NCI-H526 (cell line): ENCODE measurements around the gene ANXA9.
A peak's percentile ranks its signal among the peaks of the same experiment; 100 is the strongest.

Experiments
- DNase-seq, 2 experiments: peaks; one replicate each; lab custom pipeline; 2025; lab: John Stamatoyannopoulos, UW

ANXA9 gene

GRCh38 chr1:150974580-150975478 is 7.3 kb upstream of the ANXA9 start, which contains the start of gene CERS2:
Gene CERS2, minus strand, starts transcription at chr1:150974835. Its CDS starts 5,745 bp downstream, at chr1:150969090.
- peak; percentile 46 to 97 for DNase-seq

- DNase-seq, result no peak
Measured at GRCh38 chr1:150976401-150976821, 5.7 kb upstream of the ANXA9 start.

GRCh38 chr1:150976879-150977694 is 5.0 kb upstream of the ANXA9 start:
- peak; percentile 30 to 71 for DNase-seq

GRCh38 chr1:150979092-150980056 is 2.7 kb upstream of the ANXA9 start:
- peak; percentile 89 to 99 for DNase-seq

- DNase-seq, result peak; percentile 67 to 93
Measured at GRCh38 chr1:150981177-150981804, 801 bp upstream of the ANXA9 start.

GRCh38 chr1:150985179-150985825 is 3.2 kb downstream of the ANXA9 start:
- no peak for DNase-seq

GRCh38 chr1:150987924-150988323 is 5.8 kb downstream of the ANXA9 start:
- DNase-seq, result no peak

GRCh38 chr1:150992626-150993025 is 10.5 kb downstream of the ANXA9 start:
- DNase-seq, result no peak

GRCh38 chr1:150994248-150994647 is 12.2 kb downstream of the ANXA9 start:
- DNase-seq, result no peak

GRCh38 chr1:150995460-150995859 is 13.4 kb downstream of the ANXA9 start:
- no peak for DNase-seq

- DNase-seq, result peak; percentile 16 to 57
Measured at GRCh38 chr1:150995896-150996295, 13.8 kb downstream of the ANXA9 start.

GRCh38 chr1:150997126-150997872 is 15.2 kb downstream of the ANXA9 start:
- no peak for DNase-seq

- peak in 1 of 2 experiments; percentile 32 for DNase-seq
Measured at GRCh38 chr1:150997949-150998348, 15.9 kb downstream of the ANXA9 start.

- no peak for DNase-seq
Measured at GRCh38 chr1:150999051-150999674, 17.1 kb downstream of the ANXA9 start.

- no peak for DNase-seq
Measured at GRCh38 chr1:150999926-151000325, 17.8 kb downstream of the ANXA9 start.

- no peak for DNase-seq
Measured at GRCh38 chr1:151000408-151000807, 18.3 kb downstream of the ANXA9 start.

GRCh38 chr1:151001602-151002001 is 19.5 kb downstream of the ANXA9 start:
- no peak for DNase-seq

GRCh38 chr1:151002051-151002450 is 20.0 kb downstream of the ANXA9 start:
- no peak for DNase-seq

- DNase-seq, result no peak
Measured at GRCh38 chr1:151002611-151003010, 20.5 kb downstream of the ANXA9 start.
